Measurements from ENCODE around the gene LRRC74B.

Gene LRRC74B

GRCh38 chr22:21073482-21073881 is 27.7 kb downstream of the LRRC74B start:
- H2BK5ac ChIP-seq (ENCODE audit: low read length) = no peak overlapping the region
- no peak overlapping the region for H2BK120ac ChIP-seq (ENCODE audit: low read depth, low read length)
- H4K8ac ChIP-seq (ENCODE audit: low read depth, low read length) = no peak overlapping the region
- H3K27me3 ChIP-seq (ENCODE audit: control insufficient read depth in 3 of 3, insufficient read depth in 3 of 3, low read depth in 1 of 3, low read length in 3 of 3) = peaks cover 0 to 7% (median 0%) of the 10 kb centered on the region in 3 experiments
- peak overlapping the region; percentile 77 for H3K23ac ChIP-seq (ENCODE audit: low read depth, low read length, poor library complexity)
- no peaks in the 10 kb centered on the region for H3K36me3 ChIP-seq (replicated peaks in 1 of 2; ENCODE audit: control insufficient read depth in 2 of 2, insufficient read depth in 2 of 2, low read length in 2 of 2)
- H2BK15ac ChIP-seq (ENCODE audit: low read length) = no peak overlapping the region
- H3K14ac ChIP-seq (ENCODE audit: low read length) = no peak overlapping the region
- H2BK12ac ChIP-seq (ENCODE audit: low read length) = no peak overlapping the region
- no peak overlapping the region for H2AK5ac ChIP-seq (ENCODE audit: low read depth, low read length)
- H3K4me3 ChIP-seq (ENCODE audit: low read length in 2 of 2) = no peak overlapping the region
- no peak overlapping the region for H3K9ac ChIP-seq (ENCODE audit: low read depth, low read length, poor library complexity)
- no peak overlapping the region for H3K4ac ChIP-seq (ENCODE audit: low read length)
- no peak overlapping the region for H3K18ac ChIP-seq (ENCODE audit: low read length)
- H4K91ac ChIP-seq (ENCODE audit: low read depth, low read length, poor library complexity) = no peak overlapping the region
- H2AFZ ChIP-seq (ENCODE audit: low read length) = no peak overlapping the region
- no peak overlapping the region for H3K4me2 ChIP-seq (ENCODE audit: insufficient read depth, low read length, poor library complexity, severe bottlenecking)
- H3K9me3 ChIP-seq (replicated peaks in 1 of 2; ENCODE audit: control insufficient read depth in 2 of 2, insufficient read depth in 1 of 2, low read depth in 1 of 2, low read length in 2 of 2) = peaks cover 0 to 5% of the 10 kb centered on the region in 2 donors
- DNase-seq (ENCODE audit: low spot score) = no peak
- no peaks in the 10 kb centered on the region for H3K4me1 ChIP-seq (ENCODE audit: control insufficient read depth in 2 of 2, insufficient read depth in 1 of 2, low read depth in 1 of 2, low read length in 2 of 2)
- no CpG with 5 or more reads among the region's 5 CpGs for WGBS, 2 donors (ENCODE audit: extremely low coverage in 2 of 2, insufficient read length in 2 of 2, insufficient replicate concordance in 1 of 2)
- no peak overlapping the region for H3K27ac ChIP-seq (replicated peaks; ENCODE audit: low read length)
- no peaks in the 10 kb centered on the region for H3K79me1 ChIP-seq (ENCODE audit: low read depth, low read length)

- H3K4ac ChIP-seq (ENCODE audit: low read length) = no peak overlapping the region
- peak overlapping the region; percentile 86 for H4K8ac ChIP-seq (ENCODE audit: low read depth, low read length)
- H2BK5ac ChIP-seq (ENCODE audit: low read length) = no peak overlapping the region
- peak overlapping the region; percentile 68 for H2BK120ac ChIP-seq (ENCODE audit: low read depth, low read length)
- H3K14ac ChIP-seq (ENCODE audit: low read length) = peak overlapping the region; percentile 47
- peak overlapping the region; percentile 31 for H2BK15ac ChIP-seq (ENCODE audit: low read length)
- H3K79me1 ChIP-seq (ENCODE audit: low read depth, low read length) = no peaks in the 10 kb centered on the region
- no peak overlapping the region for H3K4me2 ChIP-seq (ENCODE audit: insufficient read depth, low read length, poor library complexity, severe bottlenecking)
- H3K36me3 ChIP-seq (replicated peaks in 1 of 2; ENCODE audit: control insufficient read depth in 2 of 2, insufficient read depth in 2 of 2, low read length in 2 of 2) = no peaks in the 10 kb centered on the region
- DNase-seq (ENCODE audit: low spot score) = no peak
- H3K9ac ChIP-seq (ENCODE audit: low read depth, low read length, poor library complexity) = no peak overlapping the region
- no peak overlapping the region for H3K27ac ChIP-seq (replicated peaks; ENCODE audit: low read length)
- H3K27me3 ChIP-seq (ENCODE audit: control insufficient read depth in 3 of 3, insufficient read depth in 3 of 3, low read depth in 1 of 3, low read length in 3 of 3) = peaks cover 0 to 12% (median 0%) of the 10 kb centered on the region in 3 experiments
- no peak overlapping the region for H3K18ac ChIP-seq (ENCODE audit: low read length)
- no peak overlapping the region for H3K4me3 ChIP-seq (ENCODE audit: low read length in 2 of 2)
- H4K91ac ChIP-seq (ENCODE audit: low read depth, low read length, poor library complexity) = no peak overlapping the region
- H3K9me3 ChIP-seq (replicated peaks in 1 of 2; ENCODE audit: control insufficient read depth in 2 of 2, insufficient read depth in 1 of 2, low read depth in 1 of 2, low read length in 2 of 2) = peaks cover 0 to 5% of the 10 kb centered on the region in 2 donors
- no CpG with 5 or more reads among the region's 7 CpGs for WGBS, 2 donors (ENCODE audit: extremely low coverage in 2 of 2, insufficient read length in 2 of 2, insufficient replicate concordance in 1 of 2)
- no peaks in the 10 kb centered on the region for H3K4me1 ChIP-seq (ENCODE audit: control insufficient read depth in 2 of 2, insufficient read depth in 1 of 2, low read depth in 1 of 2, low read length in 2 of 2)
- H2AK5ac ChIP-seq (ENCODE audit: low read depth, low read length) = no peak overlapping the region
- H3K23ac ChIP-seq (ENCODE audit: low read depth, low read length, poor library complexity) = peak overlapping the region; percentile 77
- no peak overlapping the region for H2AFZ ChIP-seq (ENCODE audit: low read length)
- H2BK12ac ChIP-seq (ENCODE audit: low read length) = no peak overlapping the region
These were observed 28.5 kb downstream of the LRRC74B start for GRCh38 chr22:21074102-21074715.

GRCh38 chr22:21075516-21076138 is 29.9 kb downstream of the LRRC74B start:
- H3K4ac ChIP-seq (ENCODE audit: low read length) = no peak overlapping the region

GRCh38 chr22:21076912-21077625 is 31.3 kb downstream of the LRRC74B start:
- H2BK12ac ChIP-seq (ENCODE audit: low read length) = no peak overlapping the region
- H3K4me3 ChIP-seq (ENCODE audit: low read length in 2 of 2) = no peak overlapping the region
- no peak overlapping the region for H4K8ac ChIP-seq (ENCODE audit: low read depth, low read length)
- no peak overlapping the region for H3K4me2 ChIP-seq (ENCODE audit: insufficient read depth, low read length, poor library complexity, severe bottlenecking)
- H3K36me3 ChIP-seq (replicated peaks in 1 of 2; ENCODE audit: control insufficient read depth in 2 of 2, insufficient read depth in 2 of 2, low read length in 2 of 2) = no peaks in the 10 kb centered on the region
- no peak overlapping the region for H2BK5ac ChIP-seq (ENCODE audit: low read length)
- H3K23ac ChIP-seq (ENCODE audit: low read depth, low read length, poor library complexity) = peak overlapping the region; percentile 80
- H3K18ac ChIP-seq (ENCODE audit: low read length) = no peak overlapping the region
- H3K9me3 ChIP-seq (replicated peaks in 1 of 2; ENCODE audit: control insufficient read depth in 2 of 2, insufficient read depth in 1 of 2, low read depth in 1 of 2, low read length in 2 of 2) = peaks cover 0 to 5% of the 10 kb centered on the region in 2 donors
- no peak overlapping the region for H2AK5ac ChIP-seq (ENCODE audit: low read depth, low read length)
- peaks cover 0 to 11% (median 0%) of the 10 kb centered on the region in 3 experiments for H3K27me3 ChIP-seq (ENCODE audit: control insufficient read depth in 3 of 3, insufficient read depth in 3 of 3, low read depth in 1 of 3, low read length in 3 of 3)
- H3K4ac ChIP-seq (ENCODE audit: low read length) = no peak overlapping the region
- no peak overlapping the region for H2AFZ ChIP-seq (ENCODE audit: low read length)
- DNase-seq (ENCODE audit: low spot score) = no peak
- H2BK15ac ChIP-seq (ENCODE audit: low read length) = no peak overlapping the region
- no peaks in the 10 kb centered on the region for H3K4me1 ChIP-seq (ENCODE audit: control insufficient read depth in 2 of 2, insufficient read depth in 1 of 2, low read depth in 1 of 2, low read length in 2 of 2)
- H3K79me1 ChIP-seq (ENCODE audit: low read depth, low read length) = peaks cover 3% of the 10 kb centered on the region
- no peak overlapping the region for H3K9ac ChIP-seq (ENCODE audit: low read depth, low read length, poor library complexity)
- no peak overlapping the region for H4K91ac ChIP-seq (ENCODE audit: low read depth, low read length, poor library complexity)
- no peak overlapping the region for H2BK120ac ChIP-seq (ENCODE audit: low read depth, low read length)
- H3K14ac ChIP-seq (ENCODE audit: low read length) = no peak overlapping the region
- no CpG with 5 or more reads among the region's 21 CpGs for WGBS, 2 donors (ENCODE audit: extremely low coverage in 2 of 2, insufficient read length in 2 of 2, insufficient replicate concordance in 1 of 2)
- no peak overlapping the region for H3K27ac ChIP-seq (replicated peaks; ENCODE audit: low read length)

More at GRCh38 chr22:21075516-21076138, 29.9 kb downstream of the LRRC74B start:
- Histone ChIP-seq H3K14ac (ENCODE audit: low read length) (no peak overlapping the region), H2AK5ac (ENCODE audit: low read depth, low read length) (peak overlapping the region; percentile 26), H2BK12ac (ENCODE audit: low read length) (no peak overlapping the region), H2BK5ac (ENCODE audit: low read length) (no peak overlapping the region), H3K18ac (ENCODE audit: low read length) (peak overlapping the region; percentile 52), H2BK120ac (ENCODE audit: low read depth, low read length) (no peak overlapping the region), H4K91ac (ENCODE audit: low read depth, low read length, poor library complexity) (no peak overlapping the region), H3K4me3 (ENCODE audit: low read length in 2 of 2) (no peak overlapping the region), H2BK15ac (ENCODE audit: low read length) (no peak overlapping the region), H4K8ac (ENCODE audit: low read depth, low read length) (no peak overlapping the region), H3K9ac (ENCODE audit: low read depth, low read length, poor library complexity) (no peak overlapping the region), H3K23ac (ENCODE audit: low read depth, low read length, poor library complexity) (peak overlapping the region; percentile 73), H3K27me3 (ENCODE audit: control insufficient read depth in 3 of 3, insufficient read depth in 3 of 3, low read depth in 1 of 3, low read length in 3 of 3) (peaks cover 0 to 15% (median 0%) of the 10 kb centered on the region in 3 experiments), H3K9me3 (replicated peaks in 1 of 2; ENCODE audit: control insufficient read depth in 2 of 2, insufficient read depth in 1 of 2, low read depth in 1 of 2, low read length in 2 of 2) (peaks cover 0 to 5% of the 10 kb centered on the region in 2 donors), H2AFZ (ENCODE audit: low read length) (no peak overlapping the region), H3K4me2 (ENCODE audit: insufficient read depth, low read length, poor library complexity, severe bottlenecking) (no peak overlapping the region), H3K4me1 (ENCODE audit: control insufficient read depth in 2 of 2, insufficient read depth in 1 of 2, low read depth in 1 of 2, low read length in 2 of 2) (no peaks in the 10 kb centered on the region), H3K36me3 (replicated peaks in 1 of 2; ENCODE audit: control insufficient read depth in 2 of 2, insufficient read depth in 2 of 2, low read length in 2 of 2) (no peaks in the 10 kb centered on the region), H3K79me1 (ENCODE audit: low read depth, low read length) (peaks cover 3% of the 10 kb centered on the region), H3K27ac (replicated peaks; ENCODE audit: low read length) (no peak overlapping the region)
- DNase-seq (ENCODE audit: low spot score) = no peak
- no CpG with 5 or more reads among the region's 14 CpGs for WGBS, 2 donors (ENCODE audit: extremely low coverage in 2 of 2, insufficient read length in 2 of 2, insufficient replicate concordance in 1 of 2)

Measured in neuronal stem cell (in vitro differentiated cells).